CD1c-positive myeloid dendritic cell (primary cell): ENCODE data around the gene KLHL40.

Experiments used
- DNase-seq: peaks from one replicate; pipeline ENCODE4 v3.0.0-alpha.2; 2016; ENCODE audit errors: extremely low spot score

Gene KLHL40

DNA sequence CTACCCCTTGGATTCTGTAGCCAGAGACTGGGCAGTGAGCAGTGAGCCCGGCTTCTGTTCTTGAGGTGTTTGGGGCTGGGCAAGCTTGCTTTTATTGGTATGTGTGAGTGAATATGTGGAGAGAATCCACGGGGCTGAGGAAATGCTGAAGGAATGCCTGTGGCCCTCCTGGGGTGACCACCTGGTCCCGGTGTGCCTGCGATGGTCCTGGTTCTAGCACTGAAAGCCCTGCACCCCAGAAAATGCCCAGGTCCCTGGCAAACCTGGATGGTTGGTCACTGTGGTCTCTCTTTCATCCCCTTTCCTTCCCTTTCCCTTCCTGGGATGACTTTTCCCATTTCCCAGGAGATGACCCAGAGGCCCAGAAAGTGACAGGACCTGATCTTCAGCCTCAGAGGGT is 27.7 kb upstream of the KLHL40 start:
- no peak for DNase-seq

DNA sequence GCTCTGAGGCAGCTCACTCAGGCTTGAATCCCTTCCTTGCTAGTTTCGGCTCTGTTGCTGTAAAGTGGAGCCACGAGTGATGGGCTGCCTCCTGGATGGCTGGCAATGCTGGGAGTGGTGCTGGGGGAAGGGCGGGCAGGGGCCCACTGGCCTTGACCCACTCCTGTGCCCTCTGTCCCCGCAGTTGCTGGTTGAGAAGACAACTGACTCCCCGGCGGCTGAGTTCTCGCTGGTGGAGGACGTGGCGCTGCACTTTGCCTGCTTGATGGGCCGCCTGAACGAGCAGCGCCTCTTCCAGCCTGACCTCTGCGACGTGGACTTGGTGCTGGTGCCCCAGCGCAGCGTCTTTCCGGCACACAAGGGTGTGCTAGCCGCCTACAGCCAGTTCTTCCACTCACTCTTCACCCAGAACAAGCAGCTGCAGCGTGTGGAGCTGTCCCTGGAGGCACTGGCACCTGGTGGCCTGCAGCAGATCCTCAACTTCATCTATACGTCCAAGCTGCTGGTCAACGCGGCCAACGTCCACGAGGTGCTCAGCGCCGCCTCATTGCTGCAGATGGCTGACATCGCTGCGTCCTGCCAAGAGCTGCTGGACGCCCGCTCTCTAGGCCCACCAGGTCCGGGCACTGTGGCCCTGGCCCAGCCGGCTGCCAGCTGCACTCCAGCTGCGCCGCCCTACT is 27.1 kb upstream of the KLHL40 start:
- no peak for DNase-seq

DNA sequence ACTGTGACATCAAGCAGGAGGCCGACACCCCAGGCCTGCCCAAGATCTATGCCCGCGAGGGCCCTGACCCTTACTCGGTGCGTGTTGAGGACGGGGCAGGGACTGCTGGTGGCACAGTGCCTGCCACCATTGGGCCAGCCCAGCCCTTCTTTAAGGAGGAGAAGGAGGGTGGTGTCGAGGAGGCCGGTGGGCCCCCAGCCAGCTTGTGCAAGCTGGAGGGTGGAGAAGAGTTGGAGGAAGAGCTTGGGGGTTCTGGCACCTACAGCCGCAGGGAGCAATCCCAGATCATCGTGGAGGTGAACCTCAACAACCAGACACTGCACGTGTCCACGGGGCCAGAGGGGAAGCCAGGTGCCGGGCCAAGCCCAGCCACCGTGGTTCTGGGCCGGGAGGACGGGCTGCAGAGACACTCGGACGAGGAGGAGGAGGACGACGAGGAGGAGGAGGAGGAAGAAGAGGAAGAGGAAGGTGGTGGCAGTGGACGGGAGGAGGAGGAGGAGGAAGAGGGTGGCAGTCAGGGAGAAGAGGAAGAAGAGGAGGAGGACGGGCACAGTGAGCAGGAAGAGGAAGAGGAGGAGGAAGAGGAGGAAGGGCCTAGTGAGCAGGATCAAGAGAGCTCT is 26.5 kb upstream of the KLHL40 start:
- DNase-seq: no peak

DNA sequence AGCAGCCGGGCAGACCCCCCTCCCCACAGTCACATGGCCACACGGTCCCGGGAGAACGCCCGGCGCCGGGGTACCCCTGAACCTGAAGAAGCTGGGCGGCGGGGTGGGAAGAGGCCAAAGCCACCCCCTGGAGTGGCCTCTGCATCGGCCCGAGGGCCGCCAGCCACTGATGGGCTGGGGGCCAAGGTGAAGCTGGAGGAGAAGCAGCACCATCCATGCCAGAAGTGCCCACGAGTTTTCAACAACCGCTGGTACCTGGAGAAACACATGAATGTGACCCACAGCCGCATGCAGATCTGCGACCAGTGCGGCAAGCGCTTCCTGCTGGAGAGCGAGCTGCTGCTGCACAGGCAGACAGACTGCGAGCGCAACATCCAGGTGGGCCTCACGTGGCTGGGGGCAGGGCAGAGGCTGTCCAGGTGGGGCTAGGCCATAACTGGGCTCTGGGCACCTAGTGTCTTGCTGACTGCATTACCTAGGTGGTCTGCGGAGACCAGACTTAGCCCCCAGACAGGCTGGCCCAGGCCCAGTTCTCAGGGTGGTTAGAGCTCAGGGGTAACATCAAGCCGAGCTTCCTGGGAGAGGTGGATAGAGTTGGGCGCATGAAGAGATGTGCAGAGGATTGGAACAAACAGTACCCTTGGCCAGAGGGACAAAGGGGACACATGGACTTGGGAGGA is 25.7 kb upstream of the KLHL40 start:
- DNase-seq: no peak

DNA sequence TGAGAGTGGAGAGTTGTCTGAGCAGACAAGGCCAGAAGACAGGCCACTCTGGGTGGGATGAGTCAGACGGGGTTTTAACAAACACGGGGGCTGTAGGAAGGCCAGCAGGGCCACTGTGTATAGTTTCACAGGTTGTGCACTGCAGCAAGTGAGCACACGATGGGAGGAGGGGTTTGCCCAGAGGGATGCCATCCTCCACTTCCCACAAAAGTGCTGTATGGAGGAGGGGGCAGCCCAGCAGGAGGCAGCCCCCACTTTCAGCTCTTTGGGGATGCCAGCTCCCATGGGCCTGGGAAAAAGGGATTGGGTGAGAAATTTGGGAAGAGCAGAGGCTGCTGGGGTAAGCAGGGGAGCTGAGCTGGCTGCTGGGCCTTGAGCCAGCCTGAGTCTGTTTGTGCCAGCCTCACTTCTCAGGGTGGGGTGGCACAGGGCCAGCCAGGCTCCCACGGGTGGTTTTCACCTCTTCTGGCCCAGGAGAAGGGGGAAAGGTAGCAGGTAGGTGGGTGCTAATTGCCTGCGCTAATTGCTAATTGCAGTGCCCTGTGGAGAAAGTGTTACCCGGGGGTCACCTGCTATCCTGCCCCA is 25.1 kb upstream of the KLHL40 start:
- DNase-seq: no peak

DNA sequence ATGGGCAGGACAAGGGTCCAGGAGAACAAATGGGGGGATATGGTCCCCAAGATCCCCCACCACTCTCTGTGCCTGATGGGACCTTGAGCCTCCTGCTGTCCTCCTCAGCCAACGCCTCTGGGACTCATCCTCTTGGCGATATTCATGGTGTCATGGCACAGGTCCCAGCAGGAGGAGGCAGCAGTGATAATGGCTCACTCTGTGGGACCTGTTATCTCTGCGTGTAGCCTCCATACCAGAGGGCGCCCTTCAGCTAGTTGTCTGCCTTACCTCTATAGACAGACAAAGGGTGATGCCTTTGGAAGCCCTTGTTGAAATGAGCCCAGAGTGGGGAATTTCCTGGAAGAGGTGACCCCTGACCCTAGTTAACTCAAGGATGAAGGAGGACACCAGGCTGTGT is 24.4 kb upstream of the KLHL40 start:
- DNase-seq: no peak

DNA sequence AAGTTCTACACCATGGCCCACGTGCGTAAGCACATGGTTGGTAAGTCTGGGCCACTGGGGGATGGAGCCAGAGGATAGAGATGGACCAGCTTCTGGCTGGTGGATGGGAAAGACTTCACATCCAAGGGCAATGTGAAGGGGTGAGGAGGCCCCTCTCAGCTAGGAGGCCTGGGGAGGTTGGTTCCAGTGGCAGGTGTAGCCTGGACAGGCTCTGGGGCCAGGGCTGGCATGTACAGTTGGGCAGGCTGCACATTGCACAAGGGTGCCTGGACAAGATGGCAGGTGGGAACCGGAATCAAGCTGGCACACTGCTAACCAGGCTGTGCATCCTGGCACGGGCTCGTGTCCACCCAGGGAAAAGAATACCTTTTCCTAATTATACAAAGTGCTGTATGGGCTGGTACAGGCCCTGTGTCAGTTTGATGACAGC is 23.7 kb upstream of the KLHL40 start:
- DNase-seq: no peak

DNA sequence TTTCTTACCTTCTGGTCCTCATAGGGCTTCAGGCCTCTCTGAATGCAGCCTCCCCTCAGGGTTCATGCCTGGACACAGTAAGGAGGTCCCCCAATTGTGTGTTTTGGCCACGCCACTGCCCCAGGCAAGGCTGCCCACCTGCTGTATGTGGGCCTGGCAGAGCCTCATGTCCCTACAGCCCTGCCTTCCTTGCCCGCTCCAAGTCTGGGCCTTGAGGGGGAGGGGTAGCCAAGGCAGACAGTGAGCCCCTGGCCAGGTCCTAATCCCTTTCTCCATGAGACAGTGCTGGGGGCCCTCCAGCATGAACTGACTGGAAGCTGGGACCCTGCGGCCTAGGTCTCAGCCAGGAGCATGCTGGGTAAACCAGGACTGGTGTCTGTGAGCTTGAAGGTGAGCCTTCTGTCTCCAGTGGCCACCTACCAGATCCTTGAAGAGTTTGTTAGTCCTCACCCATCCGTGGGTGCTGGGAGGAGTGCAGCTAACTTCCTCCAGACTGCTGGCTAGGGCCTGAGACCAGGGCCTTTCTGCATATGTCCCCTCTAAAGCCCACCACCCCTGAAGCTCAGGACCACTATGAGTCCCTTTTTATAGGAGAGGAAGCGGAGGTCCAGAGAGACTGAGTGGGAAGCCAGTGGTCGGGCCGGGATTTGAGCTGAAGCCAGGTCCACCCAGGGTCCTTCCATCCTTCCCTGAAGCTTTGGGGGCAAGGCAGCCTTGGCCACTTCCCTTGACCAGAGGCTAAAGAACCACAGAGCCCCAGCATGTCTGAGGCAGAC is 23.1 kb upstream of the KLHL40 start:
- DNase-seq: no peak

DNA sequence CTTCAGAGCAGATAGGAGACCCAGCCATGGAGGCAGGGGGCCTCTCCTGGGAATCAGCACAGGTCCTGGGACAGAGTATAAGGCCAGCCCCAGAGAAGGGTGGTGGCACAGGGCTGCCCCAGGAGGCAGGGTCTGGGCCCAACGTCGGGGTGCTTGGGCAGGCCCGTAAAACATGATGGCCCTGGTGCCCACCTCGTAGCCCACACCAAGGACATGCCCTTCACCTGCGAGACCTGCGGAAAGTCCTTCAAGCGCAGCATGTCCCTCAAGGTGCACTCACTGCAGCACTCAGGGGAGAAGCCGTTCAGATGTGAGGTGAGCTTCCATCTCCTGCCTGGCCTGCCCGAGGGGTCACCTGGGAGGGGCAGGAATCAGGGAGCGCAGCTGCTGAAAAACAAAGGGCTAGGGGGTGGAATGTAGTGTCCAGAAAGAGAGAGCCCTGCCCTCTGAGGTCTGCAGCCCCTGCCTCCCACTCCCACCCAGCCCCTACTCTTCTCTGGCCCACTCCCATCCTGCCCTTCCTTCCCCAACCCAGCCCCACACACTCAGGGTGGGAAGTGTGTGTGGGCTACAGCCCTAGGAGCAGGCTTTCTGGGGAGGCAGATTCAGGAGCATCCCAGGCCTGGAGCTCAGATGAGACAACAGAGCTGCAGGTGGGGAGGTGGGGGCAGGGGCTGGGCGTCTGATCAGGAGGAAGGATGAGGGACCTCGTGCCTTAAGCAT is 22.4 kb upstream of the KLHL40 start:
- no peak for DNase-seq

DNA sequence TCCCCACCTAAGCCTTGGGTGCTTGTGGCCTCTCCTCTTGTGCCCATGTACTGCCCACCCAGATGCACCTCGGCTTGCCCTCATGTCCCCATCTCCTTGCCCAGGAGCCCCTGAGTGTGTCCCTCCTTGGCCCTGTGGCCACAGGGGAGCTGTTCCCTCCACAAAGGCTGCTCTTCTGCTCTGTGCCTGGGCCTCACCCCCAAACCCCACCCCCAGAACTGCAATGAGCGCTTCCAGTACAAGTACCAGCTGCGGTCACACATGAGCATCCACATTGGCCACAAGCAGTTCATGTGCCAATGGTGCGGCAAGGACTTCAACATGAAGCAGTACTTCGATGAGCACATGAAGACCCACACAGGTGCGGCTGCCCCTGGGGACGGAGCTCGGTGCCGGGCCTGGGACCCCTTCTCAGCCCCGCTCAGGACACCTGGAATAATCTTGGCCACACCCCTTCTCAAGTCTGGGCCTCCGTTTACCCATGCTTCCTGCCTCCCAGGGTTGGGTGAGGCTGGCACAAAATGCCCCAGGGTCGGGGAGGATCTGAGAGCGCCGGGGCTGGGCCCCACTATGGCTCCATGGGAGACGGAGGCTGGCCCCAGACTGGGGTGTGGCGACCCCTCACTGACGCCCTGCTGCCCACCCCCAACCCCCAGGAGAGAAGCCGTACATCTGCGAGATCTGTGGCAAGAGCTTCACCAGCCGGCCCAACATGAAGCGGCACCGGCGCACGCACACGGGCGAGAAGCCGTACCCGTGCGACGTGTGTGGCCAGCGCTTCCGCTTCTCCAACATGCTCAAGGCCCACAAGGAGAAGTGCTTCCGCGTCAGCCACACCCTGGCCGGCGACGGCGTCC is 21.5 kb upstream of the KLHL40 start:
- DNase-seq: no peak

DNA sequence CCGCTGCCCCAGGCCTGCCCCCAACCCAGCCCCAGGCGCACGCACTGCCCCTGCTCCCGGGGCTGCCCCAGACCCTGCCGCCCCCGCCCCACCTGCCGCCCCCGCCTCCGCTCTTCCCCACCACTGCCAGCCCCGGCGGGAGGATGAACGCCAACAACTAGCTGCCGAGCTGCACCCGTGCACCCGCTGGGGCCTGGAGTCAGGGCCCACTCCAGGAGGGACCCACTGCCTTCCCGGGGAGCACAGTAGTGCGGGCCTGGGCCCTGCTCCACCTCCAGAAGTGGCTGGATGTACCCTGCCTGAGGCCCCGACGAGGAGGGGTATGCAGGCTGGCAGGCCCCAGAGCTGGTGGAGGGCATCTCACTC is 20.9 kb upstream of the KLHL40 start:
- DNase-seq: no peak

DNA sequence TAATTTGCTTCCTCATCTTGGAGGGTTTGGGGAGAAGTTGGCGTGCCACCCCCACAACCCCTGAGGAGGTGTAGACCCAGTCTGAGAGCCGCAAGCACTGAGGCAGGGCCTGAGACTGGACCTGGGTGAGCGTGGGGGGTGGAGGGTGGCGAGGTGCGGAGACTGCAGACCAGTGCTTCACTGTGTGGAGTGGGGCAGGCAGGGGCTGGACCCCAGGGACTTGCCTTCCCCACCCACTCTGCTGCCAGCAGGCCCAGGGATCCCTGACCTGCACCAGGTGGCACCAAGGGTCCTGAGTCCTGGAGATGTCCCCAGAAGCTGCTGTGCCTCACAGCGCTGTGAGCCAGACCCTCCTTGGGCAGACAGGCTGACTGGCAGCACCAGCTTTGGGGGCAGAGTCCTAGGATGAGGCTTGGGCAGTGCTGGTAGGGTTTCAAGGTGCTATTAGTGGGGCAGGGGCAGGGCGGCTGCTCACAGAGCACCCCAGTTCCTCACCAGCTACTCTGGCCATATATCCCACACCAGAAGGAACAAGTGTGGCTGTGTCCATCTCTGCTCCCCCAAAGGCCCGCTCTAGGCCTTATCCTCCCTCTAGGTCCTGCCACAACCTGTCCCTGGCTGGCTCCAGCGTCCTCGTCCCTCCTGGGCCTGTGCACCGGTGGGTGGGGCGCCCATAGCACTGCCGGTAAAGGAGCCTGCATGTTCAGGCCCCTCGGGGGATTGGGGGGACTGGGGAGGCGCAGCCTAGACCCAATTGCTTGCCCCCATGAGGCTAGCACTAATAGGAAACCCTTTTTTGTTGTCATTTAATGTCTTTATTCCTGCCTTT is 20.1 kb upstream of the KLHL40 start:
- DNase-seq: no peak

DNA sequence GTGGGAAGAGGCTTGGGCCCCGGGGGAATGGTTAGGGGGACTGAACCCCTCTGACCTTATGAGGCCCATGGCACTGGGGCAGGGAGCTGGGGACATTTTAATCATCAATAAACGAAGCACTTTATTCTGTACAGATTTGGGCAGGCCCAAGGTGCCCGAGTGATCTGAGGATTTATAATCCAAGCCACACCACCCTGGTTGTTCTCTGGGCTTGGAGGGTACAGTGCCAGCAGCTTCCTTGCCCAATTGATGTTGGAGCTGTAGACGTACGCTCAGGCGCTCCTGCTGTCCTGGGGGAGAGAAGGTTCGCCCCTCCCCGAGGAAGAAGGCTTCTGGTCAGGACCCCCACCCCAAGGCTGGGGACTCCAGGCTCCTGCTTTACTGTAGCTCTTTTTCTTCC is 19.3 kb upstream of the KLHL40 start:
- no peak for DNase-seq

DNA sequence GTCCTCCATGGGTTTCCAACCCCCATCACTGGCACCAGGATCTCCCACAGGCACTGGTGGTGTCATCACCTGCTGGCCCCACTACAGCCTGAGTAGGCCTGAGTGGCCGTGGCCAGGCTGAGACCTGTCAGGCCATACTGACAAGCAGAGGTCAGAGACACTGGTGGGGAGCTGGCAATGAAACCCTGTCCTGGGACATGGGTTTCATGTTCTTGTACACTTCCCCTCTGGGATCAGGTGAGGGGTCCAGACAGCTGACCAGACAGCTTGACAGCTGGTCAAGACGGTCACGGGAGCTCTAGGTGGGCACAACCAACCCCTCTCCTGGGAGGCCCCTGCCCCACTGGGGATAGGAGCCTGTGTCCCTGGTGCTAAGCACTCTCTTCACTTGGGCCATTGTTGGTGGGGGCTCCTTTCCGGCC is 18.7 kb upstream of the KLHL40 start:
- no peak for DNase-seq

DNA sequence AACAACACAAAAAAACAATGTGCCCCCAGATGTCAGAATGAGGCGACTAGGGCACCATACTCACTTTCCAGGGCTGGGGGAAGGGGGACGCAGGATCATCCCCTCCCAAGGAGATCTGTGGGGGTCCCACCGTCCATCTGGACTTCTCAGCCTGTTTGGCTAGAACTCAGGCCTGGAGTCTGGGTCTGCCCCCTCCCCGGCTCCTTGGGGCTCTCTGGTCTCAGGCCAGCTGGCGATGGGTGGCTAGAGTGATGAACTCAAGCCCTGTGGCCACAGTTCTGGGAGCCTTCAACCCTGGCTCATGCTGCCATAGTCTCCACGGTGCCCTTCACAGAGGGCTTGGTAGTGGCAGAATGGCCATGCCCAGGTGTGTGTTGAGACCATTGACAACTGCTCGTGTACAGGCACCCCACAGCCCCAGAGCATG is 18.2 kb upstream of the KLHL40 start:
- DNase-seq: no peak

DNA sequence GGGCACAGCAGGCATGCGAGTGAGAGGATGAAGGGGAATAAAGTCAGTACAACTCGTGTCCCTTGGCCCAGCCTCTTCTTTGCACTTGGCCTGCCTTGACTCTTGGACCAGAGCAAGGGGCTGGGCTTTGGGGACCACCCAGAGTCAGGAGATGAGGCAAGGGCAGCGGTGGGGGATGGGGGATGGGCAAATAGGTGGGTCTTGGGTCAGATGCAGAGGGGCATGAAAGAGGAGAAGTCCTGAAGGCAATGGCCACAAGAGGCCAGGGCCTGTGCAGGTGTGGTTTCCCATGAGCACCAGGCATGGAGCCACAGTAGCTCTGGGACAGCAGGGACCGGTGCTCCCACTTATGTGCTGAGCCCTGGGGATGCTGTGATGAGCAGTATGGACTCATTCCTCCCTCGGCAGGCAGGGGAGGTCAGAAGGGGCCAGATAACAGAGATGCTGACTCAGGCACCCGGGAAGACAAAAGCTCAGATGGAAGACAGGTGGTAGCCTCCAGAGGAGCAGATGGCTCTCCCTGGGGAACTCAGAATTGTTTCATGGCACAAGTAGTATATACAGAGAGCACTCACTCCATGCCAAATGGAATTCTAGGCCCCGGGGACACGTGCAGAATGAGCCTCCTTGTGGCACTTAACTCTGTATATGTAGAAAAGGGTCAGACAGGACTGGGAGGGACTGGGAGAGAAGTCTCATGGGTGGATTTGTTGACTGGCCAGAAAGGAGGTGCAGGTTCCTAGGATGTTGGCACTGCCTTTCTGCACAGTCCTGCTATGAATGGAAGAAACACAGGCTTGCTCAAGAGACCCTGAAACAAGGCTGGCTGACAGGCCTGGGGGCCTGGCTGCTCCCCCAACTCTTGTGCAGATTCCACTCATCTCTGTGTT is 17.6 kb upstream of the KLHL40 start:
- DNase-seq: no peak

DNA sequence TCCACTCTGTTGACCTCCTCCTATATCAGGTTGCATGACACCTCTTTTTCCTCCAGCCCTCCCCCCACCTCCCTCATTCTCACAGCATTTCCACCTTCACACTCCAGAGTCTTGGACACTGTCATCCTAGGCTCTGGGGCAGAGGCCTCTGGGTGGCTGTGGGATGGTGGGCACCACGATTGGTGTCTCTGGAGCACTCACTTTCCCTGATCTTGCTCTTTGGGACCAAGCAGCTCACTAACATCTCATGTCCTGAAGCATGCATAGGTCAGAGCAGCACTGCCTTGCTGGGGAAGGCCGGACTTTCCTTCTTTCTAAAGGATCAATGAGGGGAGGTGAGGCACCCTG is 16.9 kb upstream of the KLHL40 start:
- no peak for DNase-seq

DNA sequence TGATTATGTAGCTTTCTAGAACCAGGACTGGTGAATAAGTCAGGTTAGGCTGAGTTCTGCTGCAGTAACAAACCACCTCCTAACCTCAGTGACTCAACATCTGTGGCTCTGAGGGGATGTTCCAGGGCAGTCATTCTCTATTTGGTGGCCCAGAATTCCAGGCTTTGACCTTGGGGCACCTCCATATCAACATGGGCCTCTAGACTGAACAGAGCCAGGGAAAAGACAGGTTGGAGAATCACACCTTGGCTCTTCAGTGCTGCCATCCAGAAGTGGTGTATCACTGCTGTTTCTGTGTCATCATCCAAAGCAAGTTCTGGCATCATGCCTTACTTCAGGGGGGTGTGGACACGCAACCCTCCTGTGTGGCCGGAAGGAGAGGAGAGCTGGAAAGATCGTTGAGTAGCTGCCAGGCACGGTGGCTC is 16.5 kb upstream of the KLHL40 start:
- no peak for DNase-seq
